Thyroid gland (tissue), 4 donors: ENCODE data around the gene C1orf52.

Experiments
- CTCF ChIP-seq, 6 experiments: fragments of 200-600 bp in 3 of 6; fragments of 450-650 bp in 3 of 6; sonication (generic) in 3 of 6; IDR thresholded peaks; one replicate each; pipeline ENCODE4 v1.5.1; 2016 to 2019; ENCODE audit warnings: antibody characterized with exemption in 6 of 6, mild to moderate bottlenecking in 2 of 6, inconsistent platforms in 1 of 6, moderate library complexity in 1 of 6
- POLR2A ChIP-seq, 2 donors: fragments of 450-650 bp; IDR thresholded peaks; one replicate each; pipeline ENCODE4 v1.6.1; 2017; ENCODE audit warnings: antibody characterized with exemption in 2 of 2, mild to moderate bottlenecking in 2 of 2, moderate library complexity in 1 of 2

- TF ChIP-seq CTCF (IDR thresholded peaks at IDR 0.05) (peak; percentile 92 to 100 (median 98)), POLR2A (IDR thresholded peaks at IDR 0.05) (peak in 1 of 2 donors; percentile 75)
Measured at GRCh38 chr1:85259118-85259911, at the start of gene C1orf52.
